ENCODE results near the gene ANXA2R. TPM values are rescaled to one million over a fixed set of nuclear protein-coding genes. Genes with fewer than 3 reads are reported as not detected.
A peak's percentile ranks its signal among the peaks of the same experiment; 100 is the strongest.

Gene ANXA2R
- total and polyA plus RNA-seq, 9 of the 15 experiments (the other 6 are each of a cell fraction or from before 2014, with no cell fraction given), result 2.1 to 4.8 (median 3.4) TPM

DNA sequence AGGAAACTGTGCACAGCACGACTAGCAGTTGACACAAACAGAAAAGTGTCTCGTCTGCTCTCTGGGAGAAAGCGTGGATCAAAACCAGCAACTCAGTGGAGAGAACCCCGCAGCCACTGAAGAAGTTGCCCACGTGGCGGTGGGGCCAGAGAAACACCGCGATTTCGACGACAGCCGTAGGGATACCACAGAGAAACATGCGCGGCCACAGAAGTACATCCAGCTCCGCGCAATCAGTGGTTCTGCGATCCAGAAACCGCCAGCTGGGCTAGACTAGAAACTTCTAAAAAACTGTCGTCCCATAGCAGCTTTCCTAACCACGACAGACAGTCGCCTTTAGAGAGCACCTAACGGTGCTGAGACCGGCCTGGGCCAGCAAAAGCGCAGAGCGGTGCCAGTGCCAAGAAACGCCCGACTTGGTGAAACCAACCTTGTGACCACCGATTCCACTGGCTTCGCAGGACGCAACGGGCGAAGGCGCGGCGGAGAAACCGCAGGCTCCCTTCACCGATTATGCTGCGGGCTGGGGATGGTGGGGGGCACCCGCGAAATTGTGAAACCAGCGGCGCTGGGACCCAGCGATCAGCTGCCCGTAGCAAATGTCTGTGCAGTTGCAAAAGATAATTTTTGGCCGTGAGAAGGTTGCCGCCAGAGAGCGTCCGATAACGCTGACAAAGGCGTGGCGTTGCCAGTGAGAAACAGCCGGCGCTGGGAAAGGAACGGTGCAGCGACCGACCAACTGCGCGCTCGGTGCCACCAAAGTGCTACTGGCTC lies 2.7 kb upstream of the ANXA2R start (continued):
- TF ChIP-seq E4F1 (CRISPR knock-in tag; IDR thresholded peaks at IDR 0.05; ENCODE audit: borderline replicate concordance) (no peak), TEAD2 (tag; IDR thresholded peaks at IDR 0.05) (no peak), CBFA2T3 (IDR thresholded peaks at IDR 0.05) (peak; percentile 82), CBX8 (IDR thresholded peaks at IDR 0.05; ENCODE audit: borderline replicate concordance, extremely low read depth, low read depth, low read length, poor library complexity, severe bottlenecking) (no peak), TOE1 (IDR thresholded peaks at IDR 0.05; ENCODE audit: borderline replicate concordance) (peak; percentile 92), TOE1 (CRISPR knock-in tag; IDR thresholded peaks at IDR 0.05; ENCODE audit: borderline replicate concordance, low read depth) (peak; percentile 98; the same call in 1 of the 2 replicates), ZNF311 (CRISPR knock-in tag; IDR thresholded peaks at IDR 0.05) (peak; percentile 30; the same call in 1 of the 2 replicates), ZNF449 (CRISPR knock-in tag; IDR thresholded peaks at IDR 0.05) (no peak), ZBTB5 (IDR thresholded peaks at IDR 0.05) (no peak), ZNF232 (CRISPR knock-in tag; IDR thresholded peaks at IDR 0.05) (peak; percentile 97), ZNF707 (CRISPR knock-in tag; conservative IDR thresholded peaks at IDR 0.05) (no peak), ETV5 (CRISPR knock-in tag; IDR thresholded peaks at IDR 0.05; ENCODE audit: low read depth) (peak; percentile 66), RBM39 (optimal IDR thresholded peaks at IDR 0.05; ENCODE audit: low read depth, low read length) (no peak)
- TF ChIP-seq, protein P1, sequence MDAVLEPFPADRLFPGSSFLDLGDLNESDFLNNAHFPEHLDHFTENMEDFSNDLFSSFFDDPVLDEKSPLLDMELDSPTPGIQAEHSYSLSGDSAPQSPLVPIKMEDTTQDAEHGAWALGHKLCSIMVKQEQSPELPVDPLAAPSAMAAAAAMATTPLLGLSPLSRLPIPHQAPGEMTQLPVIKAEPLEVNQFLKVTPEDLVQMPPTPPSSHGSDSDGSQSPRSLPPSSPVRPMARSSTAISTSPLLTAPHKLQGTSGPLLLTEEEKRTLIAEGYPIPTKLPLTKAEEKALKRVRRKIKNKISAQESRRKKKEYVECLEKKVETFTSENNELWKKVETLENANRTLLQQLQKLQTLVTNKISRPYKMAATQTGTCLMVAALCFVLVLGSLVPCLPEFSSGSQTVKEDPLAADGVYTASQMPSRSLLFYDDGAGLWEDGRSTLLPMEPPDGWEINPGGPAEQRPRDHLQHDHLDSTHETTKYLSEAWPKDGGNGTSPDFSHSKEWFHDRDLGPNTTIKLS (IDR thresholded peaks at IDR 0.05; ENCODE audit: borderline replicate concordance, low read depth), result peak; percentile 97
- TF ChIP-seq, protein P2, sequence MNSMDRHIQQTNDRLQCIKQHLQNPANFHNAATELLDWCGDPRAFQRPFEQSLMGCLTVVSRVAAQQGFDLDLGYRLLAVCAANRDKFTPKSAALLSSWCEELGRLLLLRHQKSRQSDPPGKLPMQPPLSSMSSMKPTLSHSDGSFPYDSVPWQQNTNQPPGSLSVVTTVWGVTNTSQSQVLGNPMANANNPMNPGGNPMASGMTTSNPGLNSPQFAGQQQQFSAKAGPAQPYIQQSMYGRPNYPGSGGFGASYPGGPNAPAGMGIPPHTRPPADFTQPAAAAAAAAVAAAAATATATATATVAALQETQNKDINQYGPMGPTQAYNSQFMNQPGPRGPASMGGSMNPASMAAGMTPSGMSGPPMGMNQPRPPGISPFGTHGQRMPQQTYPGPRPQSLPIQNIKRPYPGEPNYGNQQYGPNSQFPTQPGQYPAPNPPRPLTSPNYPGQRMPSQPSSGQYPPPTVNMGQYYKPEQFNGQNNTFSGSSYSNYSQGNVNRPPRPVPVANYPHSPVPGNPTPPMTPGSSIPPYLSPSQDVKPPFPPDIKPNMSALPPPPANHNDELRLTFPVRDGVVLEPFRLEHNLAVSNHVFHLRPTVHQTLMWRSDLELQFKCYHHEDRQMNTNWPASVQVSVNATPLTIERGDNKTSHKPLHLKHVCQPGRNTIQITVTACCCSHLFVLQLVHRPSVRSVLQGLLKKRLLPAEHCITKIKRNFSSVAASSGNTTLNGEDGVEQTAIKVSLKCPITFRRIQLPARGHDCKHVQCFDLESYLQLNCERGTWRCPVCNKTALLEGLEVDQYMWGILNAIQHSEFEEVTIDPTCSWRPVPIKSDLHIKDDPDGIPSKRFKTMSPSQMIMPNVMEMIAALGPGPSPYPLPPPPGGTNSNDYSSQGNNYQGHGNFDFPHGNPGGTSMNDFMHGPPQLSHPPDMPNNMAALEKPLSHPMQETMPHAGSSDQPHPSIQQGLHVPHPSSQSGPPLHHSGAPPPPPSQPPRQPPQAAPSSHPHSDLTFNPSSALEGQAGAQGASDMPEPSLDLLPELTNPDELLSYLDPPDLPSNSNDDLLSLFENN (IDR thresholded peaks at IDR 0.05; ENCODE audit: low read depth in 2 of 2, low read length in 2 of 2), result peak in 1 of 2 experiments; percentile 14; a peak in 1 of 4 replicates

All from K562 (cell line).